COLO668 (cell line): ENCODE results near the gene IMP3.
A peak's percentile ranks its signal among the peaks of the same experiment; 100 is the strongest.
"Not testable (repeated sequence)": the region's sequence is repeated elsewhere in the genome, so short reads cannot be mapped to it uniquely, and the experiment has no call there.

Experiments
- DNase-seq: peaks from one replicate; lab custom pipeline; 2025; ENCODE audit not compliant: unreplicated experiment; lab: John Stamatoyannopoulos, UW

The IMP3 gene

DNA sequence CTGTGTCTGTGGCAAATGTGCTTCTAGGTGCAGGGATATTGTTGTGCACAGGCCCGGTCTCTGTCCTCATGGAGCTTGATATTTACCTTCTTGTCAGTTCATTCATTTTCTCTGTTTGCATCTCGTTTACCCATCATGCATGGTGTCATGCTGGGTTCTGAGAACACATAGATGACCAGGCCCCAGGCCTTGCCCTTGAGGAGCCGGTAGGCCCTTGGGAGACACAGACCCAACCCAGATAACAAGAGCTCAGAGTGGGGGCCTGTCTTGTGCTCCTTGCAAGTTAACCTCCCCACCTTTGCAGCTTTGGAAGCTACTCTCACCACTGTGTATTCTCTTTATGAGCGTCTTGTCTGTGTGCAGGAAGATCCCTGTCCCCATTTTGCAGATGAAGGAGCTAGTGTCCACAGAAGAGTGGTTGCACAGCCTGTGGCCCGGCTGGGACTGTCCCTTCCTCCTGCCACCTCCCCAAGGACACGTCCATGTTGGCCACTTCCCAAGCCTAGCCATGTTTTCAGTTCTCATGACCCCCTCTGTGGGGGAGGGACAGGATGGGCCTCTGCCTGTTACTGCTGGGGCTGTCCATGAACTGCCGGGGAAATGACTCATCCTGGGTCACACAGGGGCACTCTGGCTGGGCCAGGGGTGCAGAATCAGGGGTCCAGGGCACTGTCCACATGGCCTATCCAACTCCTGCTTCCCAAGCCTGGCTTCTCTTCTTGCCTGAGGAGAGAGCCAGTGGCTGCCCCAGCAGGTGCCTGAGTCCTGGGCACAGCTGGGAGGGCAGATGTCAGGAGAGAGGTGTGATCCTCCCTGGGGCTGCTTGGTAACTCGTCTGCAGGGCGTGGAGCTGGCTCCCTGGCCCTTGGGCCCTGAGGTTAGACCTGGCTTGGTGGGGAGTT is 11.1 kb upstream of the IMP3 start:
- peak; percentile 55 for DNase-seq

DNA sequence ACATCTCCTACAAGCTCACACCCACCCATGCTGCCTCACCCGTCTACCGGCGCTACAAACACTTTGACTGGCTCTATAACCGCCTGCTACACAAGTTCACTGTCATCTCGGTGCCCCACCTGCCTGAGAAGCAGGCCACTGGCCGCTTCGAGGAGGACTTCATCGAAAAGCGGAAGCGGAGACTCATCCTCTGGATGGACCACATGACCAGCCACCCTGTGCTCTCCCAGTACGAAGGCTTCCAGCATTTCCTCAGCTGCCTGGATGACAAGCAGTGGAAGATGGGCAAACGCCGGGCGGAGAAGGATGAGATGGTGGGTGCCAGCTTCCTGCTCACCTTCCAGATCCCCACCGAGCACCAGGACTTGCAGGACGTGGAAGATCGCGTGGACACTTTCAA is 9.8 kb upstream of the IMP3 start:
- DNase-seq = no peak

DNA sequence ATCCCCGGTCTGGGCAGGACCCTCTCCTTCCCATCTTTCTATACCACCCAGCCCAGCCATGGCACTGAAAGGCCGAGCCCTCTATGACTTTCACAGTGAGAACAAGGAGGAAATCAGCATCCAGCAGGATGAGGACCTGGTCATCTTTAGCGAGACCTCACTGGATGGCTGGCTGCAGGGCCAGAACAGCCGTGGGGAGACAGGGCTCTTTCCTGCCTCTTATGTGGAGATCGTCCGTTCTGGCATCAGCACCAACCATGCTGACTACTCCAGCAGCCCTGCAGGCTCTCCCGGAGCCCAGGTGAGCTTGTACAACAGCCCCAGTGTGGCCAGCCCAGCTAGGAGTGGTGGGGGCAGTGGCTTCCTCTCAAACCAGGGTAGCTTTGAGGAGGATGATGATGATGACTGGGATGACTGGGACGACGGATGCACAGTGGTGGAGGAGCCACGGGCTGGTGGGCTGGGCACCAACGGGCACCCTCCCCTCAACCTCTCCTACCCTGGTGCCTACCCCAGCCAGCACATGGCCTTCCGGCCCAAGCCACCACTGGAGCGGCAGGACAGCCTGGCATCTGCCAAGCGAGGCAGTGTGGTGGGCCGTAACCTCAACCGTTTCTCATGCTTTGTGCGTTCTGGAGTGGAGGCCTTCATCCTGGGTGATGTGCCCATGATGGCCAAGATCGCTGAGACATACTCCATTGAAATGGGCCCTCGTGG is 9.2 kb upstream of the IMP3 start:
- no peak for DNase-seq

DNA sequence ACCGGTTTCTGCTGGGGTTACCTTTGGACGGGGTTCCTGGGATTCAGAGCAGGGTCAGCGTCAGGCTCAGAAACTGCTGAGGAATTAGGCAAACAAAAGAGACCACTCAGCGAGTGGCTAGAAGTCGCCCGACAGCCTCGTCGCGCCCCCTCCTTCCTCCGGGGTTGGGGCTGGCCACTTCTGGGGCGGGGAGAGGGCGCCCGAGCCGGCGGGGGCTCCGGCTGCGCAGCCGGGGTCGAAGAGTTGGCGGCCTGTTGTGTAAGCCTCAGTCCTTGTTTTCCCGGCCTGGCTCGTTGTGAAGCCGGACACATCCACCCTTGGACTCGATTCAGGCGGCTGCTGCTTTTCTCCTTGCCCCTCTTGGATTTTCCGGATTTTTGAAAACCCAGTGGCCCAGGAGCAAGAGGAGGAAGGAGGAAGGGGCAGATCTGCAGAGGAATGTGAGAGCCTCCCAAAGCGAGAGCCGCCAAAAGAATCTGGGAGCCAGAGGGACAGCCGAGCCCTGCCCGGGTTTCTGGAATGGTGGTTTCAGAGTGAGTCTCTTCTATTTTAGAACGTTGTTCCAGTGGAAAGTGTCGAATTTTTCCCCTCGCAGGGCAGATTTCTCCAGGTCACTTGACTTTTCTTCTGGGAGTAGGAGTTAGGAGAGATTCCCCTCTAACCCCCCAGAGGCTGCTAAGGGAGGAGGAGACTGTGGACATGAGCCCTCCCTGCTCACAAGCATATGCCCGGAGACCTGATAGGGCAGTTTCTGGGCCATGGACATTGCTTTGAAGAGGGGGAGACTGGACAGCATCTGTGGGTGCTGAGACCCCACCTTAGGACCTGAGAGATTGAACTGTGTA is 8.4 kb upstream of the IMP3 start:
- DNase-seq = peak; percentile 41

DNA sequence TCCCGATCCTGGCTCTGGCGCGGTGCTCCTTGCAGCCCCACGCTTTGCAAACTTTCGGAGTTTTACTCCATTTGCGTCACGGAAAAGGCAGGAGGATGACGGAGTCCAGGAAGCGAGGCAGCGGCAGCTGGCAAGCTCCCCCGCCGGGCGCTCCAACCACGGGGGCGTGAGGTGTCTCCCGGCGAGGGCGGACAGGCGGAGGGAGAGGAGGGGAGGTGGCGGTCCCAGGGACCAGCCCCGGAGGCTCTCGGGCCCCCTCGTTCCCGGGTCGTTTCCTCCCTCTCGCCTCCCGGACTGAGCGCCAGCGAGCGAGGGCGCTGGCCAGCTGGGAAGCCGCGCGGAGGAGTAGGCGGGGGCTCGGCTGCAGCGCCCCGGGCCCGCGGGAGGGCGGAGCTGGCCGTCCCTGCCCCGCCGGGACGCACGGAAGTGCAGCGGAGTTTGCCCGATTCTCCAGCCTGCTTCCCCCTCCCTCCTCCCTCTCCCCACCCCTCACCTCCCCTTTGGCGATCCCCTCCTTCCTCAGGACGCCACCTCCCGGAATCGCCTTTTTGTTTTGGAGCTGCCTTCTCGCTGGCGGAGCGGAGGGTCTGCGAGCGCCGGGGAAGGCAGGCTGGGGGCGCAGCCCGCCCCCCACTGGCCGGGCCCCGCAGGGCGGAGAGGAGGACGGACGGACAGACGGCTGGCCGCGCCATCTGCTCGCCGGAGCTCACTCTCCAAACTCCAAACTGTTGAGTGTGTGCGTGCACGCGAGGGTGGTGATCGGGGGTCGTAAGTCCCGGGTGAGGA is 7.5 kb upstream of the IMP3 start, which contains the start of gene SNX33:
Gene SNX33, plus strand, starts transcription at position 543 of the 786 bp plus-strand sequence. CDS start 1,191 bp downstream, outside the sequence.
- peak; percentile 80 for DNase-seq

DNA sequence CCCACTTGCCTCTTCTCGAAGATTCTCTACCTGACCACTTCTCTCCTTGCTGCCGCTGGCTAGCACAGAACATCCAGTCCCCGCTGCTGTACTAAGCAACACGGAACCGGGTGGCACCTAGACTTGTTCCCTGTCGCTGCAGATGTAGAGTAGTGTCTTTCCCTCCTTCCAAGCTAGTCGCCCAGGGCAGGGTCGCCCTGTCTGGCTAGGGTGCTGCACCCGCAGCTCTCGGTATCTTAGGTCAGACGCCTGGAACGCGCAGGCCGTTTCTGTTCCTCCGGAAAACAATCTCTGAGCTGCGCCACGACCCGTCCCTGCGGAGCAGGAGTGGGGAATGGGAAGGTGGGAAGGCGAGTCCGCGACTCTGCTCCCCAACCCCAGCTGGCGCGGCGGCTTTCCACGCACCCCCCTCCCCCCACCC is 6.9 kb upstream of the IMP3 start:
- peak; percentile 55 for DNase-seq

DNA sequence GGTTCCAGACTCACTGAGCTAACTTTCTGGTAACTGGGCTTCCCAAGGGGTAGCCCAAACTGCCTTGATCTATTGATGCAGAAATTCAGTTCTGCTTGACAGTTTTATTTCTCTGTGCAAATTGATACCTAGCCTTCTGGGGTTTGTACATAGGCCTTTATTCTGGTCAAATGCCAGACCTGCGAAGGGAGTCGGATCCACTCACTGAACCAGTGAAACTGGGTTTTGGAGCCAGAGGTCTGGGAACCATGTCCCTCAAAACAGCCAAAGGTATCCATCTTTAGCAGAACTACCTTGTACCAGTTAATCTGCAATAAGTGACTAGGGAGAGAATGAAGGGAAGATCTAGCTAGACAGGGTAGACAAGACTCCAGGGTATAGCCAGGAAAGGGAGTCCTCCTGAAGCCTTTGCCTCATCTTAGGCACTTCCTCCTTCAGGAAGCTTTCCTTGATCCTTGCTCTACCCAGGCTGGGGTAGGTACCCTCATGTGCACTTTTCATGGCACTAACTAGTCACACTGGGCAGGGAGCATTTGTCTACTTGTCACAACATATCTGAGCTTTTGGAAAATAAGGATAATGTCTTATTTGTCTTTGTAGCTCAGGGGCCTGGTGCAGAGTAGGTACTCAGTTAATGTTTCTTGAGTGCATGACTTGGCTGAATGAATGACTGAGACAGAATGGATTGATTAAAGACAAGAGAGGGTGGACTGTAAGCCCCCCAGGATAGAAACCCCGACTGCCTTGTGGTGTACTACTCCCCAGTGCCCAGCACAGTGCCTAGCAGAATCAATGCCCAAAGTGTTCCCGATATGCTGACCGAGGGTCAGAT is 6.3 kb upstream of the IMP3 start:
- DNase-seq = no peak

DNA sequence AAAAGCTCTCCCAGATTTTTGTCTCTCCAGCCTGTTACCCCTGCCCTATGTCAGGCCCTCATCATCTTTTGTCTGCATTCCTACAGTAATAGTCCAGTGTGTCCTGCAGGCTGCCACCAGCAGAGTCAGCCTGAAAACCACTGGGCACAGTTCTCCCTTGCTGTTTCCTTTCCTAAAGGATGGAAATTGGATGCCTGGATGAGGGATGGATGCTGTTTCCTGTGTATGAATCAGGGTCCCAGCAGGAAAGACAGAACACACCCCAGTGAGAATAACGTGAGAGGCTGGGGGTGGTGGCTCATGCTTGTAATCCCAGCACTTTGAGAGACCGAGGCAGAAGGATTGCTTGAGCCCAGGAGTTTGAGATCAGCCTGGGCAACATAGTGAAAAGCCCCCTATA is 4.4 kb upstream of the IMP3 start:
- DNase-seq = no peak

DNA sequence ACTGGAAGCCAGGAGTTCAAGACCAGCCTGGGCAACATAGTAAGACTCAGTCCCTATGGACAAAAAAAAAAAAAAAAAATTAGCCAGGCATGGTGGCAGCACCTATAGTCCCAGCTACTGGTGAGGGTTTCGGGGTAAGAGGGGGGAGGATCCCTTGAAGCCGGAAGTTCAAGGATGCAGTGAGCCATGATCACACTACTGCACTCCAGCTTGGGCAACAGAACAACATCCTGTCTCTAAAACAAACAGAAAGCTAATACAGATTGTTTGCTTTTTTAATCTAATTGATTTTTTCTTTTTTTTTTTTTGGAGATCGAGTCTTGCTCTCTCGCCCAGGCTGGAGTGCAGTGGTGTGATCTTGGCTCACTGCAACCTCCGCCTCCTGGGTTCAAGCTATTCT is 1.6 kb upstream of the IMP3 start:
- peak; percentile 20 for DNase-seq

DNA sequence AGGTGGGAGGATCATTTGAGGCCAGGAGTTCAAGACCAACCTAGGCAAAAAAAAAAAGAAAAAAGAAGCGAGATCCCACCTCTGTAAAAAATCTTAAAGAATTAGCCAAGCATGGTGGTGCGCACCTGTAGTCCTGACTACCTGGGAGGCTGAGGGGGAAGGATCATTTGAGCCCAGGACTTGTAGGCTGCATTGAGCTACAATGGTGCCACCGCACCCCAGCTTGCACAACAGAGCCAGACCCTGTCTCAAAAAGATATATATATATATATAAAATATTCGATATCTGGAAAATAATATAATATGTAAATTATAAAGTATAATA is 1.1 kb upstream of the IMP3 start:
- DNase-seq = no peak

DNA sequence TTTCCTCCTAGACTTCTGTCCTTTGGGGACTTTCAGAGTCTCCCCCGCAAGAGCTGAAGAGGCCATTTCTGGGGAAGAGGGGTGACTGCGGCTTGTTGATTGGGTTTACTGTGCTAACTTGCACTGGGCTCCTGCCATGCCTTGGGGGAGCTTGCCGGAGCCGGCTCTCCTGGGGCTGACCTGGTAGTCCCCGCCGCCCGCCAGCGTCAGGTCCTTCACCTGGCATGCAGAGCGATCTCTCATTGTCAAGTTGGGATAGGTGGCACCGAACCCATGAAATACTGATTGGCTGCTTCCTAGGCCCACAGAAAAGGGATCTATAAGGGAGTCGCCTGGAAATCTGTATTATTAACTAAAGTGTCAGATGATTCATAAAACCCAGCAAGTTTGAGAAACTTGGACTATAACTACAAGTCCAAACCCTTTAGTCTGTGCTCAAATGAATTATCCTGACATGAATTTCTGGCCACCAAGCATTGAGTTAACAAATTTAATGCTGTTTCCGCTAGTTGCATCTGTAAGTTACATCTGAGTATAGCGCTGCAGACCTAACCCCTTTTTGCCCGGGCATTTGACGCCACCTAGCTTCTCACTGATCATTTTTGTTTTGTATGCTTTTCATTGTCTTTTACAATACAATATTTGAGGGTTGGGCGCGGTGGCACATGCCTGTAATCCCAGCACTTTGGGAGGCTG is 607 bp upstream of the IMP3 start:
- peak; percentile 79 for DNase-seq

DNA sequence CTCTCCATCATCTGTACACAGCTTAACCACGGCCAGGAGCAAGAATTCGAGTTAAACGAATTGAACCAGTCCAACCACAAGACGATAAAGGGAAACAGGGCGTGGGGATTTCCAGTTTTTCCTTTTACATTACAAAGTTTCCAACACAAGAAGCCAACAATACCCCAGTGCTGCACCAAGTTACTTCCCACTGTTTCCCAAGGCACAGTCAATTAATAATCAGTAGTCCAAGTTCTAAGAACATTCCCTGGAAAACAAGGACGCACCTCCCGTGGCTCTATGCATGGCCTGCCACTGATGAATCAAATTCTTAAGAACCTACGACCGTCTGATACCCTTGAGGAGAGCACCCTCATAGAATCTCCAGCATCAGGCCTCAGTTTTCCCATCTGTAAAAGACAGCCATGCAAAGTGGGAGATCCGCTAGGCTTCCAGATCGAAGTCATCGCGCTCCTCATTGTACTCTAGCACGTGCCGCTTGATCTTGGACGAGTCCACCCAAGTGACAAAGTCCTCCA is 774 bp downstream of the IMP3 start:
- DNase-seq = no peak

DNA sequence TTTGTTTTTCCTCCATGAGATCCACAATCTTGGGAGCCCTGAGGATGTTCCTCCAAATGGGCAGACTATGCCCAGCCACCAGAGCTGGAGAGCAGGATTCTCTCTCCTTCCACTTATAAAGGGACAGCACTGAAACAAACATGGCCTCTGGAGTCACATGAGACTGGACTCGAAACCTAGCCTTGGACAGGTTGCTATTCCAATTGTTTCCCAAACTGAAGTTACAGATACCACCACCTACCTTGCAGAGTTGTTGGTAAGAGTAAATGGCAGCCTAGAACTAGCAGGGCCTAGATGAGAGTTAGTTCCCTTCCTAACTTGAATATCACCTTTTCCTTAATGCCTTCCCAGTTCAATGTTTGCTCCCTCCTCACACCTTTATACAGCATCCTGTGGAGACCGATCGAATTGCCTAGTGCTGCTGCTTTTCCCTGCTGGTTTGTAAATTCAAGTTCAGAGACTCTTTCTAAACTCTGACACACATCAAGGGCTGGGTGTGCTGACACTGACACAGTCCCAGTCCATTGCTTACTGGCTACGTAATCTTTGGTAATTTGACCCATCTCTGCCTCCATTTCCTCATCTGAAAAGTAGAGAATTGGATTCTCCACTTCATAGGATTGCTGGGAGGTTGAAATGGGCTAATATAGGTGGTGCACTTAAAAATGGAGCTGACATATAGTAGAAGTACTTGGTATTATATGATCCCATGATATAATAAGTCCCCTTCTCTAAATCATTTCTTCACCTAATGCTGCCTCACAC is 2.6 kb downstream of the IMP3 start:
- DNase-seq = no peak

DNA sequence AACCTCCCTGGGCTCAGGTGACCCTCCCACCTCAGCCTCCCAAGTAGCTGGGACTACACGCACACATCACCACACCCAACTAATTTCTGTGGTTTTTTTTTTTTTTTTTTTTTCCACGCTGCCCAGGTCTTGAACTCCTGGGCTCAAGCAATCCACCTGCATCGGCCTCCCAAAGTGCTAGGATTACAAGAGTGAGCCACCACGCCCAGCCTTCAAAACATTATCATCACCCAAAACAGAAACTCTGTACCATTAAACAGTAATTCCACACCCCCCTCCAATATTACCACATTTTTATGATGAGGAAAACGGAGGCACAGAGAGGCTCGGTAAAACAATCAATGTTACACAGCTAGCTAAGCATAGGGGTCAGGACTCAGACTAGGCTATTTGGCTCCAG is 4.0 kb downstream of the IMP3 start:
- DNase-seq = no peak

DNA sequence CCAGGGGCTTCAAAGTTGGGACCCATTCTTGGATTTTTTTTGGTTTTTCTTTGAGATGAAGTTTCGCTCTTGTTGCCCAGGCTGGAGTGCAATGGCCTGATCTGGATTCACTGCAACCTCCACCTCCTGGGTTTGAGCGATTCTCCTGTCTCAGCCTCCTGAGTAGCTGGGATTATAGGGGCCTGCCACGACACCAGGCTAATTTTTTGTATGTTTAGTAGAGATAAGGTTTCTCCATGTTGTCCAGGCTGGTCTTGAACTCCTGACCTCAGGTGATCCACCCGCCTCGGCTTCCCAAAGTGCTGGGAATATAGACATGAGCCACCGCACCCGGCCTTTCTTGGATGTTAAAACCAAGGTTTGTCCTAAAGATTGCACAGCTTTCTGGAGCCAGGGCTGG is 6.1 kb downstream of the IMP3 start:
- not testable (repeated sequence) for DNase-seq

DNA sequence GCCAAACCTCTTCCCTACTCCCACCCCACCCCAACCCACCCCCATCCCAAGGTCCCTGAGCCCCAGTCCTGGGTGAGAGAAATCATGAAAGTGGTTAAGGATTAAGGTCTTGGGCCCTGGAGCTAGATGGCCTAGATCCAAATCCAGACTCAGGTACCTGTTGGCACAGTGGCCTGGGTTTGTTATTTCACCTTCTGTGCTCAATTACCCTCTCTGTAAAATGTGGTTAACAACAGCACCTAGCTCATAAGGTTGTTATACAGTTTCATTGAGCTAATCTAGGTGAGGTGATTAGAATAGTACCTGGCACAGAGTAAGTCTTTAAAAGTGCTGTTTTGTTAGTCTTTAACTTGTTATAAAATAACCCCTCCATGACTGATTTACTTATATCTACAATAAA is 8.1 kb downstream of the IMP3 start:
- DNase-seq = no peak

DNA sequence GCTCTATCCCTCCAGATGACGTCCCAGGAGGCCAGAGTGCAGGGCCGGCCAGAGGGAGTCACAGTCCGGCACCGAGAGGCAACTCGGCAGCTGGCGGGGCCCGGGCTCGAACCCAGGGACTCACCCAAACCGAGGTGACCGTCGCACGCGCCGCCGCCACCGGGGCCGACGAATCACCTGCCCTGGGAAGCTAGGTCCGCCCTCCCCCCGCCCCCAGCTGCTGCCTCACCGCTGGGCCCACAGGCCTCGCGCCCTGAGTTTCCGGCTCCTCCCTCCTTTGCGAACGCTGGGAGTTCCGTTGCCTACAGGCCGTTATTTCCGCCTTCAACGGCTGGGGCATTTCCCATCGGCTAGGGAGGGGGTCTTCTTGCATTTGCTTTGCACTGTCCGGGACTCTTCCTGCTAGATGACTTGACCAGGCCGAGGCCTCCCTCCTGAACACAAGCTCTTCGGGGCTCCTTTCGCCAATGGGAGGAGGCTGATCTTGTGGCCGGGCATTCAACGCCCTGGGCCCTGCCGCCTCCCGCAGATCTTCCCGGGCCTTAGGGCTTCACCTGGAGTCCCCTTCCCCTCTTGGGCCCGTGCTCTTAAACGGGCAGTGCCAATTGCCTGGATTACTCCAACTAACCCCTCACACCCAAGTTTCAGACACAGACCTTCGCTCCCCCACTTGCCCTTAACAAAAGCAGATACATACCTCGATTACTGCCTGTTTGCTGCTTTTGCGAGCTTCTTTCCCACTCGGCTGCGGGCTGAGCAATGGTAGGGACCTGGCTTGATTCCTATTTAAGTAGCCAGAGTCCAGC is 14.3 kb downstream of the IMP3 start, which contains the start of gene SNUPN:
Gene SNUPN, minus strand, starts transcription at position 184 of the 806 bp plus-strand sequence. CDS start 4,674 bp downstream, outside the sequence.
- DNase-seq = peak; percentile 94
